Osteoblast (primary cell): ENCODE data around the gene DIAPH1. TPM values are rescaled to one million over a fixed set of nuclear protein-coding genes. Genes with fewer than 3 reads are reported as not detected.
A peak's percentile ranks its signal among the peaks of the same experiment; 100 is the strongest.

Experiments used
- DNase-seq: peaks from one replicate; pipeline ENCODE4 v3.0.0; 2011; ENCODE audit warnings: low spot score, mixed read lengths; ENCODE audit not compliant: insufficient read length; ENCODE audit errors: missing footprints
- H2AFZ ChIP-seq: 2 replicates; pipeline ENCODE4 v1.6.0; 2011; ENCODE audit warnings: mild to moderate bottlenecking, low read length
- H3K27ac ChIP-seq: 2 replicates; pipeline ENCODE4 v1.5.1; 2011; ENCODE audit warnings: mild to moderate bottlenecking, low read depth, low read length, moderate library complexity
- H3K27me3 ChIP-seq: 2 replicates; pipeline ENCODE4 v1.6.0; 2012; ENCODE audit warnings: mild to moderate bottlenecking, control low read depth, inconsistent platforms, low read length, moderate library complexity; ENCODE audit not compliant: insufficient read depth
- H3K36me3 ChIP-seq: 2 replicates; pipeline ENCODE4 v1.5.1; 2011; ENCODE audit warnings: mild to moderate bottlenecking, low read length, control low read depth, moderate library complexity; ENCODE audit not compliant: insufficient read depth
- H3K4me1 ChIP-seq: 2 replicates; pipeline ENCODE4 v1.5.1; 2011; ENCODE audit warnings: mild to moderate bottlenecking, low read length, control low read depth, moderate library complexity; ENCODE audit not compliant: insufficient read depth
- H3K4me2 ChIP-seq: 2 replicates; pipeline ENCODE4 v1.6.0; 2011; ENCODE audit warnings: mild to moderate bottlenecking, low read length; ENCODE audit not compliant: insufficient read depth
- H3K4me3 ChIP-seq: fragments of 200-600 bp; sonication (generic); 3 replicates; pipeline ENCODE4 v1.5.1; 2012; ENCODE audit warnings: mild to moderate bottlenecking, low read length, inconsistent platforms; ENCODE audit not compliant: insufficient read depth
- H3K79me2 ChIP-seq: 2 replicates; pipeline ENCODE4 v1.6.0; 2012; ENCODE audit warnings: mild to moderate bottlenecking, low read length, control low read depth, inconsistent platforms; ENCODE audit not compliant: insufficient read depth
- H3K9me3 ChIP-seq: 2 replicates; pipeline ENCODE4 v1.5.1; 2011; ENCODE audit warnings: low read depth, low read length, control low read depth
- H4K20me1 ChIP-seq: 2 replicates; pipeline ENCODE4 v1.6.0; 2012; ENCODE audit warnings: mild to moderate bottlenecking, low read length, control low read depth; ENCODE audit not compliant: insufficient read depth
- CTCF ChIP-seq: IDR thresholded peaks from 2 replicates; pipeline ENCODE4 v1.5.1; 2011; ENCODE audit warnings: mild to moderate bottlenecking, low read depth, low read length, moderate library complexity; ENCODE audit errors: extremely low read depth
- total RNA-seq: library from RNA; depleted of rRNA; stranded (reverse); fragments of >200 nt; gene quantifications from 2 replicates; pipeline ENCODE4 v1.2.3, GENCODE V29; 2012

DIAPH1 gene
- total RNA-seq, 1 donor: 18.5 TPM

GRCh38 chr5:141663506-141663905 is 44.7 kb upstream of the DIAPH1 start:
- TF ChIP-seq CTCF: no peak
- no peaks in the 10 kb centered on the region for H3K79me2 ChIP-seq
- H3K4me2 ChIP-seq: no peak overlapping the region
- H3K27ac ChIP-seq: no peak overlapping the region
- H3K27me3 ChIP-seq: no peaks in the 10 kb centered on the region
- H3K4me3 ChIP-seq: no peak overlapping the region
- DNase-seq: no peak
- peaks cover under 1% of the 10 kb centered on the region for H3K4me1 ChIP-seq
- no peaks in the 10 kb centered on the region for H3K36me3 ChIP-seq
- no peaks in the 10 kb centered on the region for H3K9me3 ChIP-seq
- H2AFZ ChIP-seq: no peak overlapping the region
- H4K20me1 ChIP-seq: no peaks in the 10 kb centered on the region

- no peaks in the 10 kb centered on the region for H3K79me2 ChIP-seq
- H3K9me3 ChIP-seq: no peaks in the 10 kb centered on the region
- H3K4me3 ChIP-seq: no peak overlapping the region
Measured at GRCh38 chr5:141662028-141662427, 43.2 kb upstream of the DIAPH1 start.

GRCh38 chr5:141657937-141658545 is 39.2 kb upstream of the DIAPH1 start:
- TF ChIP-seq CTCF: no peak
- Histone ChIP-seq H3K36me3 (no peaks in the 10 kb centered on the region), H3K9me3 (no peaks in the 10 kb centered on the region), H3K4me2 (no peak overlapping the region), H3K4me1 (peaks cover 26% of the 10 kb centered on the region), H3K27ac (peak overlapping the region; percentile 81), H2AFZ (no peak overlapping the region), H3K27me3 (no peaks in the 10 kb centered on the region), H4K20me1 (no peaks in the 10 kb centered on the region), H3K79me2 (no peaks in the 10 kb centered on the region), H3K4me3 (no peak overlapping the region)
- peak; percentile 97 for DNase-seq

More at GRCh38 chr5:141662028-141662427, 43.2 kb upstream of the DIAPH1 start:
- Histone ChIP-seq H2AFZ (no peak overlapping the region), H3K36me3 (no peaks in the 10 kb centered on the region), H3K27ac (no peak overlapping the region), H4K20me1 (no peaks in the 10 kb centered on the region), H3K4me2 (no peak overlapping the region), H3K4me1 (peaks cover 15% of the 10 kb centered on the region), H3K27me3 (no peaks in the 10 kb centered on the region)
- no peak for DNase-seq
- TF ChIP-seq CTCF: no peak

- Histone ChIP-seq H3K4me2 (no peak overlapping the region), H3K36me3 (no peaks in the 10 kb centered on the region), H3K27ac (peak overlapping the region; percentile 81), H2AFZ (no peak overlapping the region), H3K4me1 (peaks cover 26% of the 10 kb centered on the region), H3K9me3 (no peaks in the 10 kb centered on the region), H3K4me3 (no peak overlapping the region), H4K20me1 (no peaks in the 10 kb centered on the region), H3K79me2 (no peaks in the 10 kb centered on the region), H3K27me3 (no peaks in the 10 kb centered on the region)
- TF ChIP-seq CTCF: no peak
- DNase-seq: no peak
Measured at GRCh38 chr5:141657404-141657803, 38.6 kb upstream of the DIAPH1 start.
